UCSD-AML1 (cell line): ENCODE data around the gene UNC5B.
"Not testable (repeated sequence)": the region's sequence is repeated elsewhere in the genome, so short reads cannot be mapped to it uniquely, and the experiment has no call there.

ENCODE experiments used
- DNase-seq: peaks from one replicate; lab custom pipeline; 2025; ENCODE audit not compliant: unreplicated experiment; lab: John Stamatoyannopoulos, UW

UNC5B gene

DNA sequence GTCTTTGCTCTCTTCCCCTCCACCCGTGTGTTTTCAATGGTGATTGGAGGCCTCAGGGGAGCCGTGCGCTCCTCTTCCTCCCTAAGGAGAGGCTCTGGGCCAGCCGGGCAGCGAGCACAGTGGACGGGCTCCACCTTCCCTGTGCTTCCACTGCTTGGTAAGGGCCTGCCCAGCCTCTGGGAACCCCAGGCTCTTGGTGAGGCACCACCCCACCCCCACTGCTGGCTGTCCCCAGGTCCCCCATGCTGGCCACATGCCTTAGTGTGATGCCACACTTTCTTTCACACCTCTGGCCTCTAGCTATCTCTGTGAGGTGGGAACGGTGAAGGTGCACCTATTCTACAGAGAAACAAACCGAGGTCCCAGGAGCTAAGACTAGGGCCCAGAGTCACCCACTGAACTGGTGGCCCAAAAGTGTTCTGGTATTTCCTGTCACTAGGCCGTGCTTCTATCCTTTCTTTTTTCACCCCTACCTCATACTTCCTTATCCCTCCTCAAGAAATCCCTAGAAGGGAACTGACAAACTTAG lies 53.3 kb downstream of the UNC5B start:
- no peak for DNase-seq

DNA sequence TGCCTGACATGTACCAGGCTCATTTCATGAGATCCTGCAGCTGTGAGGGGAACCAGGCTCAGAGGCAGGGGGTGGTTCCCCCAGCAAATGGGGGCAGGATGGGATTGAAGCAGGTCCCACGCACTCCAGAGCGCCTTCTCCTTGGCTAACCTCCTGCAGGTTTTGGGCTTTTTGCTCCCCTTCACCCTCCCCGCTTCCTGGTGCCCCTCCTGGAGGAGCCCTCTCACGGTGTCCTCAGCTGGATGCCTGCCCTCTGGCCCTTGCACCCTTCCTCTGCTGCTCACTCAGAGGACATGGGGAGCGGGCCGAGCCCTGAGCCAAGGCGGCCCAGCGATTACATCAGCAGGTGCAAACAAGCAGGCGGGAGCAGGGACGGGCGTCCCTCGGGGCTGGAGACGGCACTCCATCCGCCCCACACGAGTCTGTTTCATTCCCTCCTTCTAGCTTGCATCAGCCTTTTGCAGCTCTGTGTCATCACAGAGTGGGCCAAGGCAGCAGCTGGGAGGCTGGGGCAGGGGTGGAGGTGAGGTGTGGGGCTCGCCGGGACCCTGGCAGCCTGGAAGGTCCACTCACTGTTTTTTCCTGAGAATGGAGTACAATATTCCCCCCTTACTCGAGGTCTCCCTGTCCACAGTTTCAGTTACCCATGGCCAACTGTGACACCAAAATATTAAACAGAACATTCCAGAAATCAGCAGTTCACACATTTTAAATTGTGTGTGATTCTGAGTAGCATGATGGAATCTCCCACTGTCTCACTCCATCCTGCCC lies 54.0 kb downstream of the UNC5B start:
- DNase-seq: no peak

DNA sequence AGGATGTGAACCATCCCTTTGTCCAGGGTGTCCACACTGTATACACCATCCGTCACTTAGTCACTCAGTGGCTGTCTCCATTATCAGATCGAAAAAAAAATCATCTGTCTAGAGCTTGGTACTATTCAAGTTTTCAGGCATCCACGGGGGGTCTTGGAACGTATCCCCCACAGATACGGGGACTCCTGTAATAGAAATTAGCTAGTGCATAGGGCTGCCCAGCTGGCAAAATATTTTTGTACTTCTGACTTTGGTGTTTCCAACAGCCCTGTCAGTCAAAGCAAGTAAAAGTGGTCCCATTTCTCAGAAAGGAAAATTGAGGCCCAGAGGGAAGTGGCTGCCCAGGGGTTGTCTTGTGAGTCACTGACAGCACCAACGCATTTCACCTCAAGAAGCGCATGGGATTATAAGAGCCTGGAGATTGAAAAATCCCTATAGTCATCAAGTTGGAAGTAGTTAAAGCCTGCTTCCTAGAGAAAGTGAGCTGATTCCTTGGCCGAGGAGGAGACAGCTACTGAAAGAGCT lies 54.6 kb downstream of the UNC5B start:
- no peak for DNase-seq

DNA sequence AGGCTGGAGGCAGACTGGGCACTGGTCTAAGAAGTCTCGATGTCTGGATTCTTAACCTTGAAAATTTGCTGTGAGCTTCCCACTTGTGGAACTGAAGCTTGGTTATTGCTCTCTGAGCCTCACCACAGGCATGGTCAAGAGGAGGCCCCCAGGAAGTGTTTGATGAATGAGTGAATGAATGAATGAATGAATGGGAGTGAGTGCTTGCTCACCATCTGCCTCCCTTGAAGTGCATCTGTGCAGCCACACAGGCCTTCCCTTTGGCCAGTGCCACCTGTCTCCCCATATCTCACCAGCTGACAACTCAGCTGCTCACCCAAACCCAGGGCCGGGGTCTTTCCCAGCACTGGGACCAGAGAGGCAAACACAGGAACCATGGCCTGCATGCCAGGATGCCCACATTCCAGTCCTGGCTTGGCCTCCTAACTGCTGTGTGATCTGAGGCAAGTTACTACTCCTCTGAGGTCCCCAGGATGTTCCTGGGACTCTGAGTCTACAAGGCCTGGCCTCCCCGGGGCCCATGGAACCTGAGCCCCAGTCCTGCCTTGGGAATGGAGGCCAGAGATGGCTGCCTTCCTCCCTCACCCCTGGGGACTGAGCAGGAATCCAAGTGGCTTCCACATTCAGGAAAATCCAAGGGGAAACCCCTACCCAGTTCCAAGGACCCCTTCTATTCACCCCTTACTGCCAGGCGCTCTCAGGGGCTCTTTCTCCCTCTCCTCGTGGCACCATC lies 55.3 kb downstream of the UNC5B start:
- DNase-seq: no peak

DNA sequence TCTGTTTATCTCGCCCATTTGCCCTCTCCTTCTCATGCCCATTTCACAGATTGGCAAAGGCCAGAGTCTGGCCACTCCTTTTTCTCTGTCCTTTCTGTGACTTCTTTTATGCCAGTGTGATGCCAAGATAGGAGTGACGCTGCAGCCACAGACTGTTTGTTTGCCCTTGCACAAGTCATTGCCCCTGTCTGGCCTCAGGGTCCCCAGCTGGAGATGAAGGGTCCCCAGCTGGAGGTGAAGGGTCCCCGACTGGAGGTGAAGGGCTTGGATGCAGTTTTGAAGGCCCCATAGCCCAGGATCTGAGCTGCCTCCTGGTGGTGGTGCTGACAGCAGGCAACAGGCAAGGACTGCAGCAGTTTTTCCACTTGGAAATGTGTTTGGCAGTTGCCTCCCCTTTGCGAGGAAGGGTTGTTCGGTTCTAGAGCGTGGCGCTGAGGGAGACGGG lies 55.9 kb downstream of the UNC5B start:
- DNase-seq: no peak

DNA sequence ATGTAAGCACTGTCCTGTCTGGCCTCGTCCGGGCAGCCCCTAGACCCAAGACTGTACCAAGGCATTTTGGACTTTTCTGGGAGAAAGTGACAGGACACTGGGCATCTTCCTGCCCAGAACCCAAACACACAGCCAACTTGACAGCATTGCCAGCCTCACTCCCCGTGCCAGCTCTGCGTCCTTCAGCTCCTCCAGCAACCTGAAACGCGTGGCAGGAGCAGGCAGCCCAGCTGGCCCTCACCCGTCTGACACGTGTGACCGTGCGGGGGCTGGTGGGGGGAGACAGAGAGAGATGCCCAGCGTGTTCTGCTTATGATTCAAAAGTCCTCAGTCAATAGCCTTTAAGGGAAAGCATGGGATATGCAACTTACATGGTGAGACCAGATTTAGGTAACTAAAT lies 56.4 kb downstream of the UNC5B start:
- no peak for DNase-seq

DNA sequence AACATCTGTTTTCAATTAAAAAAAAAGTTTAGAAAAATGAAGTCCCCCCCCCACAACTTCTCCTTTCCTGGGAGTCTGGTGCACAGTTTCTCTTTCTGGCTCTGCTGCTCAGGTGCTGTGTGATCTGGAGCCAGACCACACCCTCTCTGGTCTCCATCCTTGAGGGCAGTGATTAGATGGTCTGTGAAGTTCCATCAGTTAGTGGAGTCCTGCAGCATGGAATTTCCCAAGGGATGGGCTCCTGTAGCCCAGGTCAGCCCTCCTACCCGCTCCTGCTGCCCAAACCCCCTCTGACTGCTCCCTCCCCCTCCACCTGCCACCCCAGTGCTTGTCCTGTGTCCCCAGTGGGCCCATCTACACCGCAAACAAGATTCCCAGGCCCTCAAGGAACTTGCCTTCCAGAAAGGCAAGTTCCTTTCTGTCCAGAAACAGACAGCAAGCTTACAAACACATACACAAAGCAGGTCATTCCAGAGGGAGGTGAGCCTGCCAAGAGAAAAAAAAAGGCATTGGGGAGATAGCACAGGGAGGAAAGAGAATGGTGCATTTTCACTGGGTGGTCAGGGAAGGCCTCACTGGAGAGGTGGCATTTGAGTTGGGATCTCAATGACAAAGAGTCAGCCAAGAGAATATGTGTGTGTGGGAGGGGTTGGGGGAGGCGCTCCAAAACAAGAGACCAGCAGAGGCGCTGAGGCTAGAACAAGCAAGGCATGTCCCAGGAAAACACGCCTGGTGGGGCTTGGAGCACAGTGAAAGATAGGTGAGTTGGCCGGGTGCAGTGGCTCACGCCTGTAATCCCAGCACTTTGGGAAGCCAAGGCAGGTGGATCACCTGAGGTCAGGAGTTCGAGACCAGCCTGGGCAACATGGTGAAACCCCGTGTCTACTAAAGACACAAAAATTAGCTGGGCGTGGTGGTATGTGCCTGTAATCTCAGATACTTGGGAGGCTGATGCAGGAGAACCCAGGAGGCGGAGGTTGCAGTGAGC lies 57.2 kb downstream of the UNC5B start:
- no peak for DNase-seq

DNA sequence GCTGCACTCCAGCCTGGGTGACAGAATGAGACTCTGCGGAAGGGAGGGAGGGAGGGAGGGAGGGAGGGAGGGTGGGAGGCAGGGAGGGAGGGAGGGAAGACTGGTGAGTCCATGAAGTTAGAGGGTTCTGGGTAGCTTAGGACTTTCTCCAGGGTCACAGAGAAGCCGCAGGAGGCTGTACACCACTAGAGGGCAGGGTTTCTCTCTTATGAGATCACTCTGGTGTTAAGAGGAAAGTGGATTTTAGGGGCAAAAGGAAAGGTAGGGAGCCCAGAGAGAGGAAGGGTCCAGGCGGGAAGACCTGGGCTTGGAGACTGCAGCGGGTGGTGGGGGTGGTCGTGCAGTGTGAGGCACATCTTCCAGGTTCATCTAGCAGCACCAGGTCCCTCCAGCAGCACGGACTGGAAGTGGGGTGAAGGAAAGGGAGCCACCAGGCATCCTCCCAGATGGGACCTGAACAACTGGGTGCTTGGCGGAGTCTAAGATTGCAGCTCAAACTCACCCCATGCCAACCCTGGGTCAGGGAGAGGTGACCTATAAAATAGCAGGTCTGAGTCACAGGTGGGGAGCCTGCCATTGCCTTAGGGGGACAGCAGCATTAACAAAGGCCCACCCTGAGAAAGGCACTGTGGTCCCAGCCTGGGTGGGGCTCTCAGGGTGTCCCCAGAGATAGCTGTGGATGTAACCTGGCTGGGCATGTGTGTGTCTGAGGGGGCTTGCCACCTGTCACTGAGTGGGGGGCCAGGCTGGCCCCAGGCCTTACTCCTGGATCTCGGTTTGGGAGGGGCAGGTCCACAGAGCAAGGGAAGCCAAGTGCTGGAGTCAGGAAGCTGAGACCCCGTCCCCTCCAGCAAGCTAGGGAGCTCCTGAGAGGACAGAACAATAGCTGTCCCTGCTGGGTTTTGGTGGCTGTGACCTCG lies 58.2 kb downstream of the UNC5B start:
- DNase-seq: peak; percentile 57

DNA sequence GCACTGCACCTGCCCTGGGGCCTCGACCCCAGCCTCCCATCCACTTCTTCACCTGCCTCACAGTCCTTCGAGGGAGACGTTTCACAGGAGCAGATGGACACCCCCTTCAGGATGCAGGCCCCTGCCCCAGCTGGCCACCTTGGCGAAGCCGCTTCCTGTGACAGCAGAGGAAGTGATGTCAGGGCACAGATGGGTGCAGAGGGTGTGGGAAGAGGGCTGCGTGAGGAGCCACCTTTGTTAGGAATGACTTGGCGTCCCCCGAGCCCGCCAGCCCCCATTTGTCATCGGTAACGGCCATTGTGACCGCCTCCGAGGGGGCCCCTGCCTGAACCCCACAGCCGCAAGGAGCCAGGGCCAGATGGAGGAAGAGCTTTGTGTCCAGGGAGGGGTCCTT lies 59.3 kb downstream of the UNC5B start:
- peak; percentile 48 for DNase-seq

DNA sequence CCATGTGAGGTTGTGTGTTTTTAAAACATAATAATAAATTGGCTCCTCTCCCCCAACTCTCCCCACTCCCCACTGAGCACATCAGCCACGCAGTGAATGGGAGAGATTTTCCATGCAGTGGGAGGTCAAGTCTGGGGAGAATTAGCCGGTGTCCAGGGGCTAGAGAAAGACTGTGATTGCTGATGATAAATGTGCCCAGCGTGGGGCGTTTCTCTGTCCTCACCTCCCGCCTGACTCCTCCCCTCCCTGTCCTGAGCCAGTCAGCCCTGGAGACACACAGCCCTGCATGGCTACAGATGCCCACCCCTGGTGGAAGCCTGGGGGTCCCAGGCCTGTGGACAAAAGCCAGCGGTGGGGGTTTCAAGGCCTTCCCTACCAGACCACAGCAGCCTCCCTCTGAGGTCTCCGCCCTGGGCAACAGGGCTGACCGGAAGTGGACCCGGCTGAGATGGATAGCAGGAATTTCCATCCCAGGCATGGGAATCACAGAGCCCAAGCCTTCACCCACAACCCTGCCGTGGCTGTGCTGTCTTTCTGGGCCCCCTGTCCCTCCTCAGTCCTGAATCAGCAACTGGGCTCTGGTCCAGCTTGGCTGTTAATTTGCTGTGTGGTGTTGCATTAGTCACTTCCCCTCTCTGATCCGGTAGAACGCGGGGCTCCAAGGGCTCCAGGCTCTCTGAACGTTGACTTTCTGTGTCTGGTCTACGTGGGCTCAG lies 59.8 kb downstream of the UNC5B start:
- no peak for DNase-seq

DNA sequence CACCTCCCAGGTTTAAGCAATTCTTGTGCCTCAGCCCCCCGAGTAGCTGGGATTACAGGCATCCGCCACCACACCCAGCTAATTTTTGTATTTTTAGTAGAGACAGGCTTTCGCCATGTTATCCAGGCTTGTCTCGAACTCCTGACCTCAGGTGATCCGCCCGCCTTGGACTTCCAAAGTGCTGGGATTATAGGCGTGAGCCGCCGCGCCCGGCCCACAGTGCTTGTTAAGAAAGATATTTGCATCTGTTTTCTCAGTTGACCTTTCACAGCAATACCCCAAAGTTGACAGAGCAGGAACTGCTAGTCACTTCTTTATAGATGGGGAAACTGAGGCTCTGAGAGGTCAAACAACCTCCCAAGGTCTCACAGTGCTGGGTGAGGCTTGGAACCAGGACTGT lies 60.6 kb downstream of the UNC5B start:
- DNase-seq: not testable (repeated sequence)

DNA sequence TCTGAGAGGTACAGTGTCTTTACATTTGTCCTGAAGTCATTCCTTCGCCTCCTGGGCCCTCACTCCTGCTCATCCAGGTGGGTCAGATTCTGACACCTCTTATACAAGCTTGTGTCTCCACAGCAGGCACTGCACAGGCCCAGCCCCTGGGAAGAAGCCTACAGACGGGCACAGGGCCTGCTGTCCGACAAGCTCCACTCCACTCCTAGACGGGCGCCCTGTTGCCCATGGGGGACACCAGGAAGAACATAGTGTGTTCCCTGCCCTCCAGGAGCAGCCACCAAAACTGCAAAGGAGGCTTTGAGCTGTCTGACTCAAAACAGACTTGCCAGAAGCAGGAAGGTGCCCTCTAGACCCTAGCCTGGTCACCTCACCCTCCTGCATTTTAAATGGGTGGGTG lies 61.1 kb downstream of the UNC5B start:
- no peak for DNase-seq

DNA sequence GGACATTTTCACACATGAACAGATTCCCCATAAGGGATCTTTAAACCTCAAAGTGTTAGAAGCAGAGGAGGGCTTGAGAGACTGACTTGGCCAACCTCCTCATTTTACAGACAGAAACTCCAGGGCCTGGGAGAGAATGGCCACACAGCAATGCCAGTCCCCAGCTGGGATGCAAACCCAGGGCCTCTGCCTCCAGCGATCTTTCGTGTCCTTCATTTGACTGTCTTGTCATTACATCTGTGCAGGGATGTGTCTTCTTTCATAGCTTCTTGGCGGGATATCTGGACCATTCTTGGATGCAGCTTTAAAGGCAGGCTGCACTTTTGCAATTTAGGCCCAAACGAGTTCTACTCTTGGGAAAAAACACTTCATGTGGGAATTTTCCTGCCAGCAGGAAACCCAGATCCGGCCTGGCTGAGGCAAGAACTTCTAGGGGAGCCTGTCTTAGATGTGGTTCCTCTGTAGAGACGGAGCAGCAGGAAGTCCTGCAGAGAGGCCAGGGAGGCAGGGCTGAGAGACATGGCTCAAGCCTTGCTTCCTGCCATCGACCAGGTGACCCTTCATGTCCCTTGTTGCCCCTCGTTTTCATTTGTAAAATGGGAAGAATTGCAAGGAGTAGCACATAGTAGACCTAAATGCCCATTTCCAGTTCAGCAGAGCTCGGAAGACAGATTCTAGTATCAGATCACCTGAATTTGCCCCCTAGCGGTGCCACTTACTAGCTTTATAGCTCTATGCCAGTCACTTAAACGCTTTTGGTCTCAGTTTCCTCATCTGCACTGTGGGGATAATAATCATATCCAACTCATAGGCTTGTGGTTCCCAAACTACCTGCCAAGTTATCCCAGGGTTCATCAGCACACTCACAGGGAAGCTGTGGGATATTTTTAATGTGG lies 62.8 kb downstream of the UNC5B start:
- peak; percentile 50 for DNase-seq

DNA sequence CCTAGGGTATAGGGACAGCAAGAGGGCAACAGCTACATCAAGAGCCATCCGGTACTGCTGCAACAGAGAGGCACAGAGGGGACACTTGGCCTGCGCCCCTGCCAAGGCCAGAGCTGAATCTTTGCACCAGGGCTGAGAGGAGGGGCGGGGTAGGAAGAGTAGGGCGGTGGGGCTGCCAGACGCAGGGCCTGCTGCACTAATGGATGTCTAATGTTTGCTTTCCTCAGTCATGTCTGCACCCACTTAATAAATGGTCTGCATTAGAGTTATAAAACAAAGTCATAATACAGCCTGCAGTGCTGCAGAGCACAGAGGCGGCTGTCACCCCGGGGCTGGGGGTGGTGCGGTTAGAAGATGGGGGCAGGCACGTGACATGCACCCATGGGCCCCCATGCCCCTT lies 64.5 kb downstream of the UNC5B start:
- DNase-seq: no peak

DNA sequence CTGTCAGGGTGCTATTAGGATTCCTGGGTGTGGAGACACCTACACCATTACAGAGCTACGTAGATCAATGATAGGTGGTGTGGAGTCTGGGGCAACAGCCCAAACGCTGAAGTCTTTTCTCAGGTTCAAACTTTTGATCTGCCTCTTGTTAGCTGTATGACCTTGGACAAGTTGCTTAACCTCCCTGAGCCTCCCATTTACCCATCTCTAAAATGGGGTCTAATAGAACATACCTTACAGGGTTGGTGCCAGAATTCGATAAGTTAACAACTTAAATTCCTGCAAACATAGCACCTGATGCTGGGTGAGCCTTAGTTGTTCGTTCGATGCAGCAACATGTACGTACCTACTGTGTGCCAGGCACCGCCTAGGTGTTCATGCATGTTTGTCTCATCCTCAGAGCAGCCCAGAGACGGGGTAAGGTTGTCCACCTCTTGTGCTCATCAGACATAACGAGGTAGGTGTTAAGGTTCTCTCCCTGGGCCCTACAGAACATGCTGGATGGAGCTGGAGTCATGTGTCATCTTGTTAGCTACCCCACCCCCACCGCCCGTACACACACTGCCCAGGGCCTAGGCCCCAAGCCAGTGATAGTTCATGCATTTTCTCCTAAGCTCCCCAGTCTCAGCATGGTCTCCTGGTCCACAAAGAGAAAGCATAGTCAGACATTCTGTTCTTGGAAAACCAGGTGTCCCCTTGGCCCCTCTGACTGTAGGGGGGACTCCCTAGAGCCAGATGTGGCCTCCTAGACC lies 65.7 kb downstream of the UNC5B start:
- no peak for DNase-seq

DNA sequence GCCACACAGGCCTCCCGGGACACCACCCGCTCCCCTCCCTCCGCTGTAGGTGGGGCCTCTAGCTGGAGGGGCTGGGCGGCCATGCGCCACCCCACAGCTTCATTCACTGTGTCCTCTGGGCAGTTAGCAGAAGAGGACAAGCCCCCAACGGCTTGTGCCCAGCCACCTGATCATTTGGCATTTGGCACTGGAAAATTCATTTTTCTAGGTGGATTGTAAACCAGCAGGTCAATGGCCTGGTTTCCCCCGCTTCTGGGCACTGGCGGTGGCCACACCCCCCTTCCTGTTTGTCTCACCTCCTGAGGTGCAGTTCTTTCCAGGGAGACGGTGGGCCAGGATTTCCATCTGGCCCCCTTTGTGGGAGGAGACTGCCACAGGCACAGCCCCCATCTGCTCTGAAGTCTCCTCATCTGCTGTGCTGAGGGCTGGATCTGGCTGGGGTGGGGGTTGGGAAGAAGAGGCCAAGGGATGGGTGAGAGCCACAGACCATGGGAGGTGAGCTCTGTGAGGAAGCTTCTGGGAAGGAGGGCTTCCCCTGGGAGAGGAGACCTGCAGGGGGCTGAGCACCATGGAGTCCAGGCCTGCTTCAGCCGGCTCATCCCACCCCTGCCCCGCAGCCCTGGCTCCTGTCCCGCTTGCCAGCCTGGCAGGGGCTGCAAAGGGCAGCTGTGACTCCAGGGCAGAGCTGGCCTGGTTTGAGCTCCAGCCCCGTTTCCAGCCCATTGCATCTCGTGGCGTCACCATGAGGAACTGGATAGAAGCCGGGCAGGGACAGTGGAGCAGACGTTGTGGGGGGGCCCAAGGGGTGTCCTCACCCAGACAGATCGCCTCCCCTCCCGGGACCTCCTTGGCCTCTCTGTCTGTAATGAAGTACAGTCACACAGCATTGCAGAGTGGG lies 66.6 kb downstream of the UNC5B start:
- no peak for DNase-seq
